ENCODE data around the gene PCNX2. TPM values are rescaled to one million over a fixed set of nuclear protein-coding genes. Genes with fewer than 3 reads are reported as not detected.
A peak's percentile ranks its signal among the peaks of the same experiment; 100 is the strongest.

Gene PCNX2
- total RNA-seq, 8 experiments from 2014 or later: 3.6 to 40.8 (median 27.9) TPM

DNA sequence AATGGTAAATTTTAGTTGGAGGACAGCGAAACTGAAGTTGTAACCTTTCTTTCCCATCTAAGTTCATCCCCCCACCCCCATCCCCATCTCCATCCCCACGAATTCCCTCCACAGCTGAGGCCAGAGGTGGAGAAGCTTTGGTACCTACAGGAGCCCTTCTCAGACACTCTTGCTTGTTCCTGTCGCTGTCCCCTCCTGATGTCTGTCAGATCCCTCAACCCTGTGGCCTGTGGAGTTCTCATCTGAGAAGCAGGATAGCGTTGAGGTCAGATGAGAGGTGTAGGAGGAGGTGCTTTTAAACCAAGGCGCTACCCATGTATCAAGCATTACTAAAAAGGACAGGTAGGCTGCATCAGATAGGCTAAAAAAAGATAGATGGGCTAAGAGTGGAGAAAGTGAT is 344.3 kb downstream of the PCNX2 start:
- 5 to 83% (median 13%) methylated on average over 1 to 5 of the region's 5 CpGs; no CpG with 5 or more reads in 4 of the 10 experiments for WGBS, 10 experiments
- Histone ChIP-seq H3K4me1 (replicated peaks in 1 of 2) (peaks cover 27 to 30% of the 10 kb centered on the region in 2 donors), H3K4me3 (peak overlapping the region; percentile 66 to 97 (median 88)), H3K27ac (peak overlapping the region in 1 of 2 donors; percentile 20)
- ATAC-seq (replicated peaks in 6 of 8): peak; percentile 9 to 26 (median 21)
- in situ Hi-C loops (cut with MboI; ENCODE audit: low pct_unique_long_range_greater_than_20kb in 2 of 9, low sequenced_read_pairs in 9 of 9, unreplicated experiment in 9 of 9): loop anchor here in 4 of 9 experiments (25.0 kb wide), 1 partner anchor 314 kb away; the partner anchor contains the start of gene SIPA1L2 (in 4 of the 4)

GRCh38 chr1:232950197-232951176 is 345.0 kb downstream of the PCNX2 start, which contains the start of gene NTPCR:
NTPCR (plus strand) TSS chr1:232950611; CDS start chr1:232950711, 100 bp downstream.
- peak; percentile 57 to 93 (median 88) for ATAC-seq (replicated peaks in 6 of 8)
- H3K4me3 ChIP-seq: peak within 1 kb of the TSS; percentile 66 to 97 (median 88)
- in situ Hi-C loops (cut with MboI; ENCODE audit: low pct_unique_long_range_greater_than_20kb in 2 of 9, low sequenced_read_pairs in 9 of 9, unreplicated experiment in 9 of 9): loop anchor here in 4 of 9 experiments (25.0 kb wide), 1 partner anchor 313 kb away; the partner anchor contains the start of gene SIPA1L2 (in 4 of the 4)
- 0 to 1% (median 0%) methylated on average over 1 to 14 of the region's 56 CpGs; no CpG with 5 or more reads in 2 of the 10 experiments for WGBS, 10 experiments
- peaks cover 27 to 30% of the 10 kb centered on the region in 2 donors for H3K4me1 ChIP-seq (replicated peaks in 1 of 2)
- peak within 1 kb of the TSS; percentile 24 to 53 for H3K27ac ChIP-seq

GRCh38 chr1:232949636-232950196 is 345.8 kb downstream of the PCNX2 start:
- WGBS, 10 experiments: 66 to 93% (median 84%) methylated on average over 1 to 5 of the region's 5 CpGs
- in situ Hi-C loops (cut with MboI; ENCODE audit: low pct_unique_long_range_greater_than_20kb in 2 of 9, low sequenced_read_pairs in 9 of 9, unreplicated experiment in 9 of 9): loop anchor here in 5 of 9 experiments (25.0 kb wide), 1 partner anchor 312 kb away; the partner anchor contains the start of gene SIPA1L2 (in 5 of the 5)
- peak overlapping the region in 1 of 2 donors; percentile 53 for H3K27ac ChIP-seq

GRCh38 chr1:232944347-232944746 is 351.2 kb downstream of the PCNX2 start:
- Histone ChIP-seq H3K4me3 (no peak overlapping the region), H3K27ac (no peak overlapping the region), H3K4me1 (replicated peaks in 1 of 2) (no peaks in the 10 kb centered on the region)
- no peak for ATAC-seq (replicated peaks in 6 of 8)
- in situ Hi-C loops (cut with MboI; ENCODE audit: low pct_unique_long_range_greater_than_20kb in 2 of 9, low sequenced_read_pairs in 9 of 9, unreplicated experiment in 9 of 9): loop anchor here in 1 of 9 experiments (25.0 kb wide), 1 partner anchor 307 kb away; the partner anchor contains the start of gene SIPA1L2
- 44 to 100% (median 85%) methylated on average over 1 to 5 of the region's 5 CpGs for WGBS, 10 experiments

More at GRCh38 chr1:232949636-232950196, 345.8 kb downstream of the PCNX2 start:
- no peak for ATAC-seq (replicated peaks in 6 of 8)
- H3K4me3 ChIP-seq: peak overlapping the region; percentile 66 to 97 (median 88)
- peaks cover 27 to 30% of the 10 kb centered on the region in 2 donors for H3K4me1 ChIP-seq (replicated peaks in 1 of 2)

- Histone ChIP-seq H3K27ac (no peak overlapping the region), H3K4me1 (replicated peaks in 1 of 2) (no peaks in the 10 kb centered on the region), H3K4me3 (no peak overlapping the region)
- peak in 1 of 8 experiments; percentile 22 for ATAC-seq (replicated peaks in 6 of 8)
- in situ Hi-C loops (cut with MboI; ENCODE audit: low pct_unique_long_range_greater_than_20kb in 2 of 9, low sequenced_read_pairs in 9 of 9, unreplicated experiment in 9 of 9): loop anchor here in 1 of 9 experiments (25.0 kb wide), 1 partner anchor 306 kb away; the partner anchor contains the start of gene SIPA1L2
- 0 to 90% (median 73%) methylated on average over 2 to 9 of the region's 9 CpGs; no CpG with 5 or more reads in 1 of the 10 experiments for WGBS, 10 experiments
Measured at GRCh38 chr1:232943679-232944252, 351.8 kb downstream of the PCNX2 start.

DNA sequence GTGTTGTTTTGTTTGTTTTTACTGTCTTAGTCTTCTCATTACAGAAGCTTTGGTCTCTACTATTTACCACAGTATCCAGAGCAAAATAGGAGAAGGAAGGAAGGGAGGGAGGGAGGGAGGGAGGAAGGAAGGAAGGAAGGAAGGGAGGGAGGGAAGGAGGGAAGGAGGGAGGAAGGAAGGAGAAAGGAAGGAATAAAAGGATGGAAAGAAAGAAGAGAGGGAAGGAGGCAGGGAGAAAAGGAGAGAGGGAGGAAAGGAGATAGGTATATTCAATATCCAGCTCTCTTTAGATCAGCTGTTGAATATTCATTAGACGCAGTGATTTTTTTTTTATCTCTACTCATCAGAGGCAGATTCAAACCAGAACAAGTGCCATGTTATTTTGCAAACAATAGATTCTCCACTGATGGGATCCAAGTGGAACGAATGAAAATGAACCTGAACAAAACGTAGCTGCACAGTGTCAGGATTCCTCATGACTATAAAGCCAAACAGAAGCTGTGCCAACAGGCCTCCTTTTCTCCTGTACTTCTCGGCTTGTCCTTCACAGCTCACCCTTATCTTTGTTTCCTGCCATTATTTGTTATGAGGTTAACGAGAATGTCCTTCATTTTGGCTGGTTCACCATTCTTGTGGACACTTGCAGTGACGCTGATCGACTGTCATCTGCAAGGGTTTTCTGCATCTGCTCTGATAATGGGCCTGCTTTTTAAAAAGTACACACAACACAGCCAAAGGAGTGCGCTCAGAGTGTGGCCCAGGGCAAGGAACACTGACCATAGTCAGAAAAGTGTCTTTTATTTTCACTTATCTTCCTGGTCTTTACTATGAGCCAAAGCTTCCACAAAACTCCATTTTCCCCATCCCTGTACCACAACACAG is 352.9 kb downstream of the PCNX2 start:
- no peaks in the 10 kb centered on the region for H3K4me1 ChIP-seq (replicated peaks in 1 of 2)
- in situ Hi-C loops (cut with MboI; ENCODE audit: low pct_unique_long_range_greater_than_20kb in 2 of 9, low sequenced_read_pairs in 9 of 9, unreplicated experiment in 9 of 9): loop anchor here in 1 of 9 experiments (25.0 kb wide), 1 partner anchor 305 kb away; the partner anchor contains the start of gene SIPA1L2
- no peak overlapping the region for H3K4me3 ChIP-seq
- H3K27ac ChIP-seq: no peak overlapping the region
- 47 to 98% (median 82%) methylated on average over 2 to 8 of the region's 8 CpGs for WGBS, 10 experiments
- no peak for ATAC-seq (replicated peaks in 6 of 8)

- 14 to 78% (median 60%) methylated on average over 1 of the region's 1 CpG; no CpG with 5 or more reads in 3 of the 10 experiments for WGBS, 10 experiments
- in situ Hi-C loops (cut with MboI; ENCODE audit: low pct_unique_long_range_greater_than_20kb in 2 of 9, low sequenced_read_pairs in 9 of 9, unreplicated experiment in 9 of 9): loop anchor here in 1 of 9 experiments (25.0 kb wide), 1 partner anchor 303 kb away; the partner anchor contains the start of gene SIPA1L2
- ATAC-seq (replicated peaks in 6 of 8): no peak
- H3K4me1 ChIP-seq (replicated peaks in 1 of 2): no peaks in the 10 kb centered on the region
- H3K27ac ChIP-seq: no peak overlapping the region
- H3K4me3 ChIP-seq: no peak overlapping the region
Measured at GRCh38 chr1:232940262-232940661, 355.3 kb downstream of the PCNX2 start.

- Histone ChIP-seq H3K4me3 (no peak overlapping the region), H3K4me1 (replicated peaks in 1 of 2) (no peaks in the 10 kb centered on the region), H3K27ac (no peak overlapping the region)
- ATAC-seq (replicated peaks in 6 of 8): no peak
- 0 to 84% (median 66%) methylated on average over 1 to 2 of the region's 2 CpGs; no CpG with 5 or more reads in 4 of the 10 experiments for WGBS, 10 experiments
- in situ Hi-C loops (cut with MboI; ENCODE audit: low pct_unique_long_range_greater_than_20kb in 2 of 9, low sequenced_read_pairs in 9 of 9, unreplicated experiment in 9 of 9): loop anchor here in 1 of 9 experiments (25.0 kb wide), 1 partner anchor 302 kb away; the partner anchor contains the start of gene SIPA1L2
Measured at GRCh38 chr1:232939748-232940147, 355.8 kb downstream of the PCNX2 start.

DNA sequence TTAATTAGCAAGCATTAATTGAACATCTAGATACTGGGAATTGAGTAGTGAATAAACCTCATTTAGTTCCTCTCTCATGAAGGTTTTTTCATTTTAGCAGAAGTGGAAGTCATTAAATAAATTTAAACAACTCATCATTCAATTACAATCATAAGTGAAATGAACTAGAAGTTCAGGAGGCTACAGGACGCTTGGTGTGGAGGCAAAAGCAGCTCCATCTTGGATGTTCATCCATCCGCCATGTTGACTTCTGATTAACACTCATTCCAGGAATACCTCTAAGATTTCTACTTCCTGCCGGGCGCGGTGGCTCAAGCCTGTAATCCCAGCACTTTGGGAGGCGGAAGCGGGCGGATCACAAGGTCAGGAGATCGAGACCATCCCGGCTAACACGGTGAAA is 356.6 kb downstream of the PCNX2 start:
- 83 to 100% (median 98%) methylated on average over 1 to 8 of the region's 11 CpGs; no CpG with 5 or more reads in 3 of the 10 experiments for WGBS, 10 experiments
- in situ Hi-C loops (cut with MboI; ENCODE audit: low pct_unique_long_range_greater_than_20kb in 2 of 9, low sequenced_read_pairs in 9 of 9, unreplicated experiment in 9 of 9): loop anchor here in 1 of 9 experiments (25.0 kb wide), 1 partner anchor 302 kb away; the partner anchor contains the start of gene SIPA1L2
- Histone ChIP-seq H3K27ac (no peak overlapping the region), H3K4me3 (no peak overlapping the region), H3K4me1 (replicated peaks in 1 of 2) (no peaks in the 10 kb centered on the region)
- no peak for ATAC-seq (replicated peaks in 6 of 8)

GRCh38 chr1:232937741-232938375 is 357.7 kb downstream of the PCNX2 start:
- ATAC-seq (replicated peaks in 6 of 8): no peak
- in situ Hi-C loops (cut with MboI; ENCODE audit: low pct_unique_long_range_greater_than_20kb in 2 of 9, low sequenced_read_pairs in 9 of 9, unreplicated experiment in 9 of 9): loop anchor here in 1 of 9 experiments (25.0 kb wide), 1 partner anchor 301 kb away; the partner anchor contains the start of gene SIPA1L2
- 0 to 95% (median 74%) methylated on average over 1 to 8 of the region's 8 CpGs for WGBS, 10 experiments

GRCh38 chr1:232936941-232937340 is 358.6 kb downstream of the PCNX2 start:
- WGBS, 10 experiments: 40 to 100% (median 96%) methylated on average over 1 to 6 of the region's 6 CpGs; no CpG with 5 or more reads in 2 of the 10 experiments

More at GRCh38 chr1:232937741-232938375, 357.7 kb downstream of the PCNX2 start:
- Histone ChIP-seq H3K4me3 (no peak overlapping the region), H3K4me1 (replicated peaks in 1 of 2) (no peaks in the 10 kb centered on the region), H3K27ac (no peak overlapping the region)

More at GRCh38 chr1:232936941-232937340, 358.6 kb downstream of the PCNX2 start:
- Histone ChIP-seq H3K27ac (no peak overlapping the region), H3K4me3 (no peak overlapping the region), H3K4me1 (replicated peaks in 1 of 2) (no peaks in the 10 kb centered on the region)
- in situ Hi-C loops (cut with MboI; ENCODE audit: low pct_unique_long_range_greater_than_20kb in 2 of 9, low sequenced_read_pairs in 9 of 9, unreplicated experiment in 9 of 9): loop anchor here in 1 of 9 experiments (25.0 kb wide), 1 partner anchor 300 kb away; the partner anchor contains the start of gene SIPA1L2
- no peak for ATAC-seq (replicated peaks in 6 of 8)

Measured in motor neuron (in vitro differentiated cells).